Gastrocnemius medialis (tissue), 4 donors: ENCODE measurements around the gene ANKRD33. TPM values are rescaled to one million over a fixed set of nuclear protein-coding genes. Genes with fewer than 3 reads are reported as not detected.

Source experiments
- ATAC-seq, 2 donors: fragments of 150-250 bp; one replicate each; pipeline ENCODE4 v1.9.1; 2016
- DNase-seq, 2 donors: peaks; one replicate each; pipeline ENCODE4 v3.0.0-alpha.2; 2019
- H3K27ac ChIP-seq, 4 donors: fragments of 200-600 bp; sonication (generic); 1 replicate in 1 of 4; 2 replicates in 3 of 4; pipeline ENCODE4 v1.5.1; 2016 to 2018; ENCODE audit warnings: mild to moderate bottlenecking in 2 of 4, moderate library complexity in 1 of 4
- H3K27me3 ChIP-seq, 3 donors: fragments of 200-600 bp; sonication (generic) in 2 of 3; 1 replicate in 1 of 3; 2 replicates in 2 of 3; pipeline versions ENCODE4 v1.5.1 to v1.6.0; 2016 to 2019; ENCODE audit warnings: mild to moderate bottlenecking in 1 of 3, moderate library complexity in 1 of 3
- H3K36me3 ChIP-seq, 2 donors: fragments of 200-600 bp; sonication (generic) in 1 of 2; one replicate each; pipeline ENCODE4 v1.5.1; 2017 to 2018
- H3K4me1 ChIP-seq, 2 donors: fragments of 200-600 bp; sonication (generic) in 1 of 2; one replicate each; pipeline ENCODE4 v1.5.1; 2016 to 2017; ENCODE audit warnings: mild to moderate bottlenecking in 2 of 2
- H3K4me3 ChIP-seq, 4 donors: fragments of 200-600 bp; sonication (generic) in 3 of 4; 1 replicate in 1 of 4; 2 replicates in 3 of 4; pipeline ENCODE4 v1.5.1; 2016 to 2019; ENCODE audit warnings: mild to moderate bottlenecking in 2 of 4
- H3K9me3 ChIP-seq, 3 donors: fragments of 200-600 bp; sonication (generic) in 2 of 3; 1 replicate in 1 of 3; 2 replicates in 2 of 3; pipeline ENCODE4 v1.5.1; 2016 to 2019
- POLR2A ChIP-seq, 2 donors: fragments of 450-650 bp; IDR thresholded peaks; one replicate each; pipeline ENCODE4 v1.6.1; 2017; ENCODE audit warnings: antibody characterized with exemption in 2 of 2, mild to moderate bottlenecking in 2 of 2, moderate library complexity in 2 of 2
- in situ Hi-C, 4 donors: fragments of 200-750 bp; cut with MboI; loops; one replicate each; pipeline versions ENCODE4 v1.15.0 to v1.8.0; 2017; ENCODE audit warnings: low sequenced_read_pairs in 4 of 4
- intact Hi-C: fragments of 100-400 bp; cut with DNase I; formaldehyde crosslinking; loops from one replicate; pipeline ENCODE4 v1.15.1; 2023; ENCODE audit warnings: low total_unique reads
- total RNA-seq, 4 donors: library from RNA; depleted of rRNA; stranded (reverse); fragments of >200 nt; gene quantifications; one replicate each; pipeline versions ENCODE4 v1.1.0 to v1.2.3, GENCODE V29; 2016
- TF ChIP-seq, protein P1 (sequence below), 5 experiments: fragments of 450-650 bp in 3 of 5; fragments of 200-600 bp in 2 of 5; sonication (generic) in 2 of 5; IDR thresholded peaks in 4 of 5; conservative IDR thresholded peaks in 1 of 5; 1 replicate in 4 of 5; 2 replicates in 1 of 5; pipeline ENCODE4 v1.5.1; 2016 to 2019; ENCODE audit warnings: antibody characterized with exemption in 5 of 5, mild to moderate bottlenecking in 3 of 5, moderate library complexity in 3 of 5

The ANKRD33 gene
- total RNA-seq, 4 donors from 2014 or later = not detected

DNA sequence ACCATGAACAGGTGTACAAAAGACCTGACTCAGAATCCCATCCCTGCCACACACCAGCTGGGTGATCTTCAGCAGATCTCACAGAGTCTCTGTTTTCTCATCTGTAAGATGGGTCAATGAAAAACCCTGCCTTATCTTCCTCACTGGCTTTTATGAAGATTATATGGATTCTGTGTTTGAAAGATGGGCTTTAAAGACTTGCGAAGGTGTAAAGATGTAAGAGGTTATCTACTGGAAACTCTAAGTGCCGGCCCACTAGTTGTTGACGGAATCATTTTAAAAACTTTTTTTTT is 15.3 kb upstream of the ANKRD33 start:
- in situ Hi-C loops = no loop called here
- Histone ChIP-seq H3K27me3 (peaks cover 7 to 22% (median 8%) of the 10 kb centered on the region in 3 donors), H3K4me1 (peaks cover 0 to 7% of the 10 kb centered on the region in 2 donors), H3K9me3 (no peaks in the 10 kb centered on the region), H3K36me3 (no peaks in the 10 kb centered on the region), H3K4me3 (no peak overlapping the region), H3K27ac (no peak overlapping the region)
- DNase-seq (no peak), ATAC-seq (no peak)
- TF ChIP-seq, protein P1, sequence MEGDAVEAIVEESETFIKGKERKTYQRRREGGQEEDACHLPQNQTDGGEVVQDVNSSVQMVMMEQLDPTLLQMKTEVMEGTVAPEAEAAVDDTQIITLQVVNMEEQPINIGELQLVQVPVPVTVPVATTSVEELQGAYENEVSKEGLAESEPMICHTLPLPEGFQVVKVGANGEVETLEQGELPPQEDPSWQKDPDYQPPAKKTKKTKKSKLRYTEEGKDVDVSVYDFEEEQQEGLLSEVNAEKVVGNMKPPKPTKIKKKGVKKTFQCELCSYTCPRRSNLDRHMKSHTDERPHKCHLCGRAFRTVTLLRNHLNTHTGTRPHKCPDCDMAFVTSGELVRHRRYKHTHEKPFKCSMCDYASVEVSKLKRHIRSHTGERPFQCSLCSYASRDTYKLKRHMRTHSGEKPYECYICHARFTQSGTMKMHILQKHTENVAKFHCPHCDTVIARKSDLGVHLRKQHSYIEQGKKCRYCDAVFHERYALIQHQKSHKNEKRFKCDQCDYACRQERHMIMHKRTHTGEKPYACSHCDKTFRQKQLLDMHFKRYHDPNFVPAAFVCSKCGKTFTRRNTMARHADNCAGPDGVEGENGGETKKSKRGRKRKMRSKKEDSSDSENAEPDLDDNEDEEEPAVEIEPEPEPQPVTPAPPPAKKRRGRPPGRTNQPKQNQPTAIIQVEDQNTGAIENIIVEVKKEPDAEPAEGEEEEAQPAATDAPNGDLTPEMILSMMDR (IDR thresholded peaks at IDR 0.05 in 4 of 5, conservative IDR thresholded peaks at IDR 0.05 in 1 of 5) = no peak
- TF ChIP-seq POLR2A (IDR thresholded peaks at IDR 0.05) = no peak
- intact Hi-C loops = no loop called here

DNA sequence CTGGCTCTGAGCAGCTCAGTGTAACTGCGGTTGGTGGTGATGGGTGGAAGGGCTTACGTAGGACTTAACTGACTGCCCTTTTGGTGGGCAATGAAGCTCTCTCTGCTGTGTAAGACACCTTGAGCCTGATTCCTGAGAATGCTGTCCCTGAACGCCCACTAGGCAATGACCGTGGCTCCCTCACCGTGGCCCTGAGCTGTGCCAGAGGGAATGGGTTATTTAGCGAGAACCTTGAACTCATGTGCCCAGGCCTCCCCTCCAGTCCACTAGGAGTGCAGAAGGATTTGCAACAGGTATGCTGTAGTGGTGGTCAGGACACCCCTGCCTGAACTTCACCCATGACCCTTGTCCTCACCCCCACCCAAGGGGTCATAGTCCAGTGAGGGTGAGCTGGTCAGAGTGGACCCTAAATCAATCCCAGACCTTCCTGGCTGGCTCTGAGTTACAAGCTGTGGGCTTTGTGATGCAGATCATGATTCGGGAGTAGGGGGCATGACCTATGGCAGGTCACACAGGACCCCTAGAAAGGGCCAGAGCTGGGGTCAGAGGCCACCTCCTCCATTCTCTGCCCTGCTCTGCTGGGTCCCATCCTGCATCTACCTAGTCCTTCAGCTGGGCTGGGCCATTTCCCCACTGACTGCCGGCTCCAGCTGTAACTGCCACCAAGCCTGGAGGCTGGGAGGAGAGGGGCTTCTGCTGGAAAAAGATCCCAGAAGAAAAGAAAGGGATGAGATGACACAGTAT is 14.5 kb upstream of the ANKRD33 start:
- Histone ChIP-seq H3K27me3 (peaks cover 7 to 16% (median 7%) of the 10 kb centered on the region in 3 donors), H3K36me3 (no peaks in the 10 kb centered on the region), H3K4me1 (peaks cover 0 to 7% of the 10 kb centered on the region in 2 donors), H3K27ac (no peak overlapping the region), H3K9me3 (no peaks in the 10 kb centered on the region), H3K4me3 (no peak overlapping the region)
- intact Hi-C loops (no loop called here), in situ Hi-C loops (no loop called here)
- no peak for TF ChIP-seq POLR2A (IDR thresholded peaks at IDR 0.05)
- TF ChIP-seq, protein P1 (IDR thresholded peaks at IDR 0.05 in 4 of 5, conservative IDR thresholded peaks at IDR 0.05 in 1 of 5) = no peak
- ATAC-seq (no peak), DNase-seq (no peak)

DNA sequence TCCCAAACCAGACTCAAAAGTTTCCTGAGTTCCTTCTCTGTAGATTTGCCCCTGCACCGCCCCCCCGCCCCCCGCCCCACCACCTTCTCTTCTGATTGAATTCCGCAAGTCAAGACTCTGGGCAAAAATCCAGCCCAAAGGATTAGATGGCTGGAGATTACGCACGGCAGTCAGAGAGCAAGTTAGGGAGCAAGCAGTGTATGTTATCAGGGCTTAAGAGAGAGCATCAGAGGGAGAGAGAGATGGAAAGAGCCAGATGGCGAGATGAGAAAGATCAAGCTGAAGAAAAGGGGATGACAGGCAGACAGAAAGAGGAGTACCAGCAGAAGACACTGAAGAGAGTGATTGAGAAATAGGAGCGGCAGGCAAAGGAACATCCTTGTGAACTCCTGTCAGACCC is 13.9 kb upstream of the ANKRD33 start:
- no peak for TF ChIP-seq POLR2A (IDR thresholded peaks at IDR 0.05)
- TF ChIP-seq, protein P1 (IDR thresholded peaks at IDR 0.05 in 4 of 5, conservative IDR thresholded peaks at IDR 0.05 in 1 of 5) = no peak
- ATAC-seq = no peak
- Histone ChIP-seq H3K27me3 (peaks cover 1 to 11% (median 2%) of the 10 kb centered on the region in 3 donors), H3K4me3 (no peak overlapping the region), H3K9me3 (no peaks in the 10 kb centered on the region), H3K4me1 (peaks cover 0 to 4% of the 10 kb centered on the region in 2 donors), H3K36me3 (no peaks in the 10 kb centered on the region), H3K27ac (no peak overlapping the region)
- in situ Hi-C loops = no loop called here
- intact Hi-C loops = no loop called here
- no peak for DNase-seq

DNA sequence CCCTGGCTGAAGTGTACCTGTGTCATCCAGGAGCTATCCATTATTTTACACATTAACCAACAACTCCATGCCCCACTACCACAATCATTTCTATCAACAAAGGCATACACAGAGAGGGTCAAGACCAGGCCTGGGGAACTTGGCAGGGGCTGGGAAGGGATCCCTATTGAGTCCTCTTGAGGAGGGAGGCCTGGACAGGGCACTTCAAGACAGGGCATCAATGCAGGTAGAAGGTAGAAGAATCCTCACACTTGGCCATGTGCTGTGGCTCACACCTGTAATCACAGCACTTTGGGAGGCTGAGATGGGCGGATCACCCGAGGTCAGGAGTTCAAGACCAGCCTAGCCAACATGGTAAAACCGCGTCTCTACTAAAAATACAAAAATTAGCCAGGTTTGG is 13.4 kb upstream of the ANKRD33 start:
- in situ Hi-C loops (no loop called here), intact Hi-C loops (no loop called here)
- no peaks in the 10 kb centered on the region for H3K9me3 ChIP-seq
- H3K27me3 ChIP-seq = peaks cover 0 to 6% (median 0%) of the 10 kb centered on the region in 3 donors
- no peak overlapping the region for H3K27ac ChIP-seq
- no peak overlapping the region for H3K4me3 ChIP-seq
- no peak for ATAC-seq
- H3K4me1 ChIP-seq = no peaks in the 10 kb centered on the region
- no peaks in the 10 kb centered on the region for H3K36me3 ChIP-seq
- TF ChIP-seq, protein P1 (IDR thresholded peaks at IDR 0.05 in 4 of 5, conservative IDR thresholded peaks at IDR 0.05 in 1 of 5) = no peak
- no peak for TF ChIP-seq POLR2A (IDR thresholded peaks at IDR 0.05)
- DNase-seq = no peak

DNA sequence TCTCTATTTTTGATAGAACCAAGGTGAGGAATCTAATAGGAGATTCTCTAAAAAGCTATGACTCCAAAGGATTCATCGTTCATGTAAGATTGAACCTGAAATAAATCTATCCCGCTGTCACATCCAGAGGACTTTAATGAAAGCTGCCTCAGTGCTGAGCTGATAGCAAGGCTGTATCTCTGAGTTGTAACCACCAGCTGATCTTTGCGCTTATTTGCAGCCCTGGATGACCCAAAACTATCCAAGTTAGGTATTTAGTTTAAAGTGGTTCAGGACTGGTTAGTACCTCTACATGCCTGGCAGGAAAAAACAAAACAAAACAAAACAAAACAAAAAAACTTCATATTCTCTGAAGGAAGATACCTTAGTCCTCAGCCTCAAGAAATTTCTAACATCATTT is 8.8 kb upstream of the ANKRD33 start:
- Histone ChIP-seq H3K9me3 (no peaks in the 10 kb centered on the region), H3K27ac (no peak overlapping the region), H3K4me3 (no peak overlapping the region), H3K4me1 (no peaks in the 10 kb centered on the region), H3K36me3 (no peaks in the 10 kb centered on the region), H3K27me3 (no peaks in the 10 kb centered on the region)
- in situ Hi-C loops = no loop called here
- TF ChIP-seq, protein P1 (IDR thresholded peaks at IDR 0.05 in 4 of 5, conservative IDR thresholded peaks at IDR 0.05 in 1 of 5) = no peak
- TF ChIP-seq POLR2A (IDR thresholded peaks at IDR 0.05) = no peak
- intact Hi-C loops = no loop called here
- DNase-seq (no peak), ATAC-seq (no peak)
